ENCODE data around the gene CYP27C1.

- TF ChIP-seq CTCF (IDR thresholded peaks at IDR 0.05; ENCODE audit: low read depth, low read length, poor library complexity, severe bottlenecking) (no peak), EZH2phosphoT487 (IDR thresholded peaks at IDR 0.05; ENCODE audit: borderline replicate concordance, low read length) (no peak)
Measured at GRCh38 chr2:127205218-127206125, 14.6 kb downstream of the CYP27C1 start.
